HCT116 (cell line): ENCODE results near the gene MYLK2.

Experiments
- CEBPB ChIP-seq: IDR thresholded peaks from 2 replicates; pipeline ENCODE4 v1.6.1; 2012; ENCODE audit warnings: low read depth
- EGR1 ChIP-seq: IDR thresholded peaks from 2 replicates; pipeline ENCODE4 v1.6.1; 2012; ENCODE audit warnings: low read depth
- POLR2A ChIP-seq: IDR thresholded peaks from 2 replicates; pipeline ENCODE4 v1.7.0; 2011; ENCODE audit warnings: borderline replicate concordance; ENCODE audit not compliant: insufficient read depth, insufficient read length; ENCODE audit errors: extremely low read depth
- POLR2AphosphoS5 ChIP-seq: IDR thresholded peaks from 2 replicates; pipeline ENCODE4 v1.6.1; 2011; ENCODE audit warnings: mild to moderate bottlenecking, low read depth, low read length, moderate library complexity
- RAD21 ChIP-seq: IDR thresholded peaks from 2 replicates; pipeline ENCODE4 v1.6.1; 2012; ENCODE audit warnings: low read depth, mild to moderate bottlenecking
- TCF7L2 ChIP-seq: IDR thresholded peaks from 2 replicates; pipeline ENCODE4 v1.7.0; 2011; ENCODE audit warnings: borderline replicate concordance, inconsistent platforms; ENCODE audit not compliant: insufficient read depth, insufficient read length; ENCODE audit errors: extremely low read depth
- ZNF274 ChIP-seq: fragments of 200-500 bp; sonication (Bioruptor generic); IDR thresholded peaks from 2 replicates; pipeline ENCODE4 v1.6.1; 2014; ENCODE audit warnings: mild to moderate bottlenecking, low read depth, low read length, inconsistent platforms
- TF ChIP-seq, protein P1 (sequence below), 3 experiments: fragments of 200-600 bp in 1 of 3; sonication (generic) in 1 of 3; IDR thresholded peaks in 2 of 3; conservative IDR thresholded peaks in 1 of 3; 2 replicates each; pipeline ENCODE4 v1.5.1; 2012 to 2017; ENCODE audit warnings: low read depth in 2 of 3, low read length in 2 of 3, antibody characterized with exemption in 1 of 3, borderline replicate concordance in 1 of 3, control low read depth in 1 of 3, mild to moderate bottlenecking in 1 of 3, mixed read lengths in 1 of 3, mixed run types in 1 of 3, moderate library complexity in 1 of 3; ENCODE audit not compliant: insufficient read depth in 1 of 3
- TF ChIP-seq, protein P2 (sequence below): IDR thresholded peaks from 2 replicates; pipeline ENCODE4 v1.6.1; 2012
- TF ChIP-seq, protein P3 (sequence below): IDR thresholded peaks from 2 replicates; pipeline ENCODE4 v1.6.1; 2012; ENCODE audit warnings: low read depth

DNA sequence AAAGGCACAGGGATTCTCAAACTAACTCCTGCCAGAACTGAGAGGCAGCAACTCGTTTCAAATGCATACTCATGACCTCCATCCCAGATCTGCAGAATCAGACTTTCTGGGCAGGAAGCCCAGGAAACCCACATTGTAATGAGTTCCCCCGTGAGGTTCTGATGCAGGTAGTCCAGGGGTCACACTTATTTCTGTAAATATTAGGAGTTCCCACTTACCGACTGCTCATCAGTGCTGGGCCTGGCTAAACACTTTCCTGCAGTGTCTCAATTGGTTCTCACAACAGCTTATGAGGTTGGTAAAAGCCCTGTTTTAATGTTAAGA is 39.6 kb downstream of the MYLK2 start:
- TF ChIP-seq, protein P1, sequence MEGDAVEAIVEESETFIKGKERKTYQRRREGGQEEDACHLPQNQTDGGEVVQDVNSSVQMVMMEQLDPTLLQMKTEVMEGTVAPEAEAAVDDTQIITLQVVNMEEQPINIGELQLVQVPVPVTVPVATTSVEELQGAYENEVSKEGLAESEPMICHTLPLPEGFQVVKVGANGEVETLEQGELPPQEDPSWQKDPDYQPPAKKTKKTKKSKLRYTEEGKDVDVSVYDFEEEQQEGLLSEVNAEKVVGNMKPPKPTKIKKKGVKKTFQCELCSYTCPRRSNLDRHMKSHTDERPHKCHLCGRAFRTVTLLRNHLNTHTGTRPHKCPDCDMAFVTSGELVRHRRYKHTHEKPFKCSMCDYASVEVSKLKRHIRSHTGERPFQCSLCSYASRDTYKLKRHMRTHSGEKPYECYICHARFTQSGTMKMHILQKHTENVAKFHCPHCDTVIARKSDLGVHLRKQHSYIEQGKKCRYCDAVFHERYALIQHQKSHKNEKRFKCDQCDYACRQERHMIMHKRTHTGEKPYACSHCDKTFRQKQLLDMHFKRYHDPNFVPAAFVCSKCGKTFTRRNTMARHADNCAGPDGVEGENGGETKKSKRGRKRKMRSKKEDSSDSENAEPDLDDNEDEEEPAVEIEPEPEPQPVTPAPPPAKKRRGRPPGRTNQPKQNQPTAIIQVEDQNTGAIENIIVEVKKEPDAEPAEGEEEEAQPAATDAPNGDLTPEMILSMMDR (IDR thresholded peaks at IDR 0.05 in 2 of 3, conservative IDR thresholded peaks at IDR 0.05 in 1 of 3; ENCODE audit: borderline replicate concordance in 1 of 3, insufficient read depth in 1 of 3, low read depth in 2 of 3, low read length in 2 of 3), result no peak
- TF ChIP-seq POLR2AphosphoS5 (no peak), TCF7L2 (no peak), ZNF274 (no peak), EGR1 (no peak), CEBPB (no peak), POLR2A (no peak), RAD21 (no peak)
- TF ChIP-seq, protein P2, sequence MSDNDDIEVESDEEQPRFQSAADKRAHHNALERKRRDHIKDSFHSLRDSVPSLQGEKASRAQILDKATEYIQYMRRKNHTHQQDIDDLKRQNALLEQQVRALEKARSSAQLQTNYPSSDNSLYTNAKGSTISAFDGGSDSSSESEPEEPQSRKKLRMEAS, result no peak
- TF ChIP-seq, protein P3, sequence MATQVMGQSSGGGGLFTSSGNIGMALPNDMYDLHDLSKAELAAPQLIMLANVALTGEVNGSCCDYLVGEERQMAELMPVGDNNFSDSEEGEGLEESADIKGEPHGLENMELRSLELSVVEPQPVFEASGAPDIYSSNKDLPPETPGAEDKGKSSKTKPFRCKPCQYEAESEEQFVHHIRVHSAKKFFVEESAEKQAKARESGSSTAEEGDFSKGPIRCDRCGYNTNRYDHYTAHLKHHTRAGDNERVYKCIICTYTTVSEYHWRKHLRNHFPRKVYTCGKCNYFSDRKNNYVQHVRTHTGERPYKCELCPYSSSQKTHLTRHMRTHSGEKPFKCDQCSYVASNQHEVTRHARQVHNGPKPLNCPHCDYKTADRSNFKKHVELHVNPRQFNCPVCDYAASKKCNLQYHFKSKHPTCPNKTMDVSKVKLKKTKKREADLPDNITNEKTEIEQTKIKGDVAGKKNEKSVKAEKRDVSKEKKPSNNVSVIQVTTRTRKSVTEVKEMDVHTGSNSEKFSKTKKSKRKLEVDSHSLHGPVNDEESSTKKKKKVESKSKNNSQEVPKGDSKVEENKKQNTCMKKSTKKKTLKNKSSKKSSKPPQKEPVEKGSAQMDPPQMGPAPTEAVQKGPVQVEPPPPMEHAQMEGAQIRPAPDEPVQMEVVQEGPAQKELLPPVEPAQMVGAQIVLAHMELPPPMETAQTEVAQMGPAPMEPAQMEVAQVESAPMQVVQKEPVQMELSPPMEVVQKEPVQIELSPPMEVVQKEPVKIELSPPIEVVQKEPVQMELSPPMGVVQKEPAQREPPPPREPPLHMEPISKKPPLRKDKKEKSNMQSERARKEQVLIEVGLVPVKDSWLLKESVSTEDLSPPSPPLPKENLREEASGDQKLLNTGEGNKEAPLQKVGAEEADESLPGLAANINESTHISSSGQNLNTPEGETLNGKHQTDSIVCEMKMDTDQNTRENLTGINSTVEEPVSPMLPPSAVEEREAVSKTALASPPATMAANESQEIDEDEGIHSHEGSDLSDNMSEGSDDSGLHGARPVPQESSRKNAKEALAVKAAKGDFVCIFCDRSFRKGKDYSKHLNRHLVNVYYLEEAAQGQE, result no peak
